Neutrophil (primary cell): Measurements from ENCODE around the gene UVSSA.

Source experiments
- H3K27ac ChIP-seq: fragments of 200-600 bp; sonication (generic); 2 replicates; pipeline ENCODE4 v1.5.1; 2016; ENCODE audit warnings: mild to moderate bottlenecking, moderate library complexity
- H3K27me3 ChIP-seq: fragments of 200-600 bp; sonication (generic); 2 replicates; pipeline ENCODE4 v1.6.0; 2016; ENCODE audit warnings: mild to moderate bottlenecking
- H3K36me3 ChIP-seq: fragments of 200-600 bp; sonication (generic); 2 replicates; pipeline ENCODE4 v1.5.1; 2017
- H3K4me1 ChIP-seq, 2 experiments: fragments of 200-600 bp in 1 of 2; sonication (generic) in 1 of 2; 1 replicate in 1 of 2; 2 replicates in 1 of 2; pipeline versions ENCODE4 v1.5.1 to v1.6.1; 2013 to 2016; ENCODE audit warnings: low read depth in 1 of 2, low read length in 1 of 2, mild to moderate bottlenecking in 1 of 2, moderate library complexity in 1 of 2; ENCODE audit not compliant: control insufficient read depth in 1 of 2, insufficient read depth in 1 of 2
- H3K4me3 ChIP-seq, 2 experiments: fragments of 200-600 bp in 1 of 2; sonication (generic) in 1 of 2; 1 replicate in 1 of 2; 2 replicates in 1 of 2; pipeline ENCODE4 v1.5.1; 2013 to 2016; ENCODE audit warnings: low read depth in 1 of 2, low read length in 1 of 2, mild to moderate bottlenecking in 1 of 2, moderate library complexity in 1 of 2
- H3K9me3 ChIP-seq: fragments of 200-600 bp; sonication (generic); 2 replicates; pipeline ENCODE4 v1.5.1; 2016
- CTCF ChIP-seq: fragments of 200-600 bp; sonication (generic); IDR thresholded peaks from 2 replicates; pipeline ENCODE4 v1.5.1; 2016; ENCODE audit warnings: antibody characterized with exemption

Gene UVSSA

GRCh38 chr4:1300466-1301455 lies 46.2 kb upstream of the UVSSA start:
- peak overlapping the region; percentile 96 for H3K27ac ChIP-seq
- peaks cover 77% of the 10 kb centered on the region in 2 experiments for H3K4me1 ChIP-seq
- peak overlapping the region; percentile 43 to 47 for H3K4me3 ChIP-seq
- TF ChIP-seq CTCF, result peak; percentile 33
- peaks cover 29% of the 10 kb centered on the region for H3K36me3 ChIP-seq
- H3K27me3 ChIP-seq, result no peaks in the 10 kb centered on the region
- H3K9me3 ChIP-seq, result no peaks in the 10 kb centered on the region

- Histone ChIP-seq H3K36me3 (peaks cover 22% of the 10 kb centered on the region), H3K27ac (peak overlapping the region; percentile 96), H3K4me1 (peaks cover 89 to 91% of the 10 kb centered on the region in 2 experiments), H3K27me3 (no peaks in the 10 kb centered on the region), H3K9me3 (no peaks in the 10 kb centered on the region), H3K4me3 (peak overlapping the region in 1 of 2 experiments; percentile 36)
- TF ChIP-seq CTCF, result no peak
These were observed 44.8 kb upstream of the UVSSA start for GRCh38 chr4:1302159-1302558.

GRCh38 chr4:1305261-1305711 lies 41.7 kb upstream of the UVSSA start:
- peaks cover 92 to 95% of the 10 kb centered on the region in 2 experiments for H3K4me1 ChIP-seq
- TF ChIP-seq CTCF, result no peak
- H3K36me3 ChIP-seq, result peaks cover 7% of the 10 kb centered on the region
- no peaks in the 10 kb centered on the region for H3K9me3 ChIP-seq
- no peak overlapping the region for H3K4me3 ChIP-seq
- peak overlapping the region; percentile 96 for H3K27ac ChIP-seq
- no peaks in the 10 kb centered on the region for H3K27me3 ChIP-seq

GRCh38 chr4:1305781-1306455 lies 41.1 kb upstream of the UVSSA start:
- TF ChIP-seq CTCF, result no peak
- H3K4me3 ChIP-seq, result peak overlapping the region in 1 of 2 experiments; percentile 32
- H3K4me1 ChIP-seq, result peaks cover 88 to 89% of the 10 kb centered on the region in 2 experiments
- H3K27ac ChIP-seq, result peak overlapping the region; percentile 96
- no peaks in the 10 kb centered on the region for H3K27me3 ChIP-seq
- peaks cover 7% of the 10 kb centered on the region for H3K36me3 ChIP-seq
- H3K9me3 ChIP-seq, result no peaks in the 10 kb centered on the region

- Histone ChIP-seq H3K36me3 (peaks cover 21% of the 10 kb centered on the region), H3K4me3 (no peak overlapping the region), H3K27ac (peak overlapping the region; percentile 96)
These were observed 38.9 kb upstream of the UVSSA start for GRCh38 chr4:1307951-1308735.

More at GRCh38 chr4:1307951-1308735, 38.9 kb upstream of the UVSSA start:
- H3K9me3 ChIP-seq, result no peaks in the 10 kb centered on the region
- no peaks in the 10 kb centered on the region for H3K27me3 ChIP-seq
- H3K4me1 ChIP-seq, result peaks cover 67 to 68% of the 10 kb centered on the region in 2 experiments
- TF ChIP-seq CTCF, result no peak
